ENCODE measurements around the gene LAMA2. TPM values are rescaled to one million over a fixed set of nuclear protein-coding genes. Genes with fewer than 3 reads are reported as not detected.
A peak's percentile ranks its signal among the peaks of the same experiment; 100 is the strongest.

Gene LAMA2
- total and polyA plus RNA-seq, 5 donors from 2014 or later: 0.06 to 0.47 (median 0.09) TPM

- Mint-ChIP-seq H3K4me3 (no peak overlapping the region), H3K36me3 (no peaks in the 10 kb centered on the region), H3K4me1 (no peaks in the 10 kb centered on the region), H3K27ac (no peak overlapping the region), H3K9me3 (peaks cover 0 to 15% (median 2%) of the 10 kb centered on the region in 7 donors), H3K27me3 (no peaks in the 10 kb centered on the region)
- Histone ChIP-seq H3K36me3 (ENCODE audit: control insufficient read depth, insufficient read depth, low read length) (no peaks in the 10 kb centered on the region), H3K4me1 (ENCODE audit: control insufficient read depth, insufficient read depth, low read length, poor library complexity, severe bottlenecking) (no peaks in the 10 kb centered on the region), H3K4me3 (ENCODE audit: low read depth, low read length) (no peak overlapping the region), H3K9me3 (ENCODE audit: control insufficient read depth in 2 of 2, low read length in 2 of 2) (no peaks in the 10 kb centered on the region), H3K27ac (ENCODE audit: insufficient read depth, low read length, poor library complexity, severe bottlenecking) (no peak overlapping the region), H3K27me3 (ENCODE audit: control insufficient read depth, insufficient read depth, low read length) (no peaks in the 10 kb centered on the region)
- DNase-seq: no peak
- no peak for ATAC-seq (ENCODE audit: low read depth in 2 of 2)
Measured at GRCh38 chr6:128857806-128858205, 25.1 kb upstream of the LAMA2 start.

DNA sequence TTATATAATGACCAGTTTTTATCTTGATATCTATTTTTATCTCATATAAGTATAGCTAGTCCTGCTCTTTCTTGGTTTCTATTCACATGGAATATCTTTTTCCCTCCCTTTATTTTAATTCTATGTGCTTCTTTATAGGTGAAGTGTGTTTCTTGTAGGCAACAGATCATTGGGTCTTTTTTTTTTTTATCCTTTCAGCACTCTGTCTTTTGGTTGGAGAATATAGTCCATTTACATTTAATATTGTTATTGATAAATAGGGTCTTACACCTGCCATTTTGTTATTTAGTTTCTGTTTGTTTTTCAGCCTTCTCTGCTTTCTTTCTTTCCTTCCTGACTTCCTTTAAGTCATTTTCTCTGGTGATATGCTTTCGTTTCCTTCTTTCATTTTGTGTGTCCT lies 22.2 kb upstream of the LAMA2 start:
- Histone ChIP-seq H3K27ac (ENCODE audit: insufficient read depth, low read length, poor library complexity, severe bottlenecking) (no peak overlapping the region), H3K36me3 (ENCODE audit: control insufficient read depth, insufficient read depth, low read length) (no peaks in the 10 kb centered on the region), H3K9me3 (ENCODE audit: control insufficient read depth in 2 of 2, low read length in 2 of 2) (no peaks in the 10 kb centered on the region), H3K4me1 (ENCODE audit: control insufficient read depth, insufficient read depth, low read length, poor library complexity, severe bottlenecking) (no peaks in the 10 kb centered on the region), H3K27me3 (ENCODE audit: control insufficient read depth, insufficient read depth, low read length) (no peaks in the 10 kb centered on the region), H3K4me3 (ENCODE audit: low read depth, low read length) (no peak overlapping the region)
- Mint-ChIP-seq H3K27ac (no peak overlapping the region), H3K4me1 (no peaks in the 10 kb centered on the region), H3K27me3 (no peaks in the 10 kb centered on the region), H3K36me3 (no peaks in the 10 kb centered on the region), H3K4me3 (no peak overlapping the region), H3K9me3 (peaks cover 0 to 15% (median 2%) of the 10 kb centered on the region in 7 donors)
- DNase-seq: no peak
- ATAC-seq (ENCODE audit: low read depth in 2 of 2): no peak

DNA sequence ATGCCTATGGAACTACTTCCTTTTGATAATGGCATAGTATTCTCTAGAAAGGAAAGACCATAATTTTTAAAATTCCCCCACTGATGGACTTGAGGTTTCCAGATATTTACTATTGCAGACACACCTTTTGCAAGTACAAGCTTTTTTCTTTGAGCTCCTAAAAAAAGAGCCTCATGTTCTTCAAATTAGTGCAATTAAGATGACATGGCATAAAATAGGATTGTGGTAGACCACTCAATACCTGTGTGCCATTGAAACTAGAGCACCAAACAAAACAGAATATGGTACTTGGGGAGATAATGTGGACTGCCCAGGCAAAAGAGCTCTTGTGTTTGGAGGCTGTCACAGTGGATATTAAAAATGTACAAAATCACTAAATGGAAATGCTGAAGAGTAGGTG lies 19.0 kb upstream of the LAMA2 start:
- Mint-ChIP-seq H3K9me3 (peaks cover 0 to 21% (median 2%) of the 10 kb centered on the region in 7 donors), H3K4me3 (no peak overlapping the region), H3K27ac (no peak overlapping the region), H3K27me3 (no peaks in the 10 kb centered on the region), H3K36me3 (no peaks in the 10 kb centered on the region), H3K4me1 (no peaks in the 10 kb centered on the region)
- H3K4me1 ChIP-seq (ENCODE audit: control insufficient read depth, insufficient read depth, low read length, poor library complexity, severe bottlenecking): no peaks in the 10 kb centered on the region
- H3K9me3 ChIP-seq (ENCODE audit: control insufficient read depth in 2 of 2, low read length in 2 of 2): no peaks in the 10 kb centered on the region
- no peaks in the 10 kb centered on the region for H3K36me3 ChIP-seq (ENCODE audit: control insufficient read depth, insufficient read depth, low read length)
- H3K4me3 ChIP-seq (ENCODE audit: low read depth, low read length): no peak overlapping the region
- DNase-seq (no peak), ATAC-seq (ENCODE audit: low read depth in 2 of 2) (no peak)
- no peak overlapping the region for H3K27ac ChIP-seq (ENCODE audit: insufficient read depth, low read length, poor library complexity, severe bottlenecking)
- no peaks in the 10 kb centered on the region for H3K27me3 ChIP-seq (ENCODE audit: control insufficient read depth, insufficient read depth, low read length)

- Mint-ChIP-seq H3K27me3 (no peaks in the 10 kb centered on the region), H3K4me3 (no peak overlapping the region), H3K4me1 (no peaks in the 10 kb centered on the region), H3K9me3 (peaks cover 0 to 9% (median 1%) of the 10 kb centered on the region in 7 donors), H3K27ac (no peak overlapping the region), H3K36me3 (no peaks in the 10 kb centered on the region)
- ATAC-seq (ENCODE audit: low read depth in 2 of 2) (no peak), DNase-seq (no peak)
- H3K36me3 ChIP-seq (ENCODE audit: control insufficient read depth, insufficient read depth, low read length): no peaks in the 10 kb centered on the region
- H3K27ac ChIP-seq (ENCODE audit: insufficient read depth, low read length, poor library complexity, severe bottlenecking): no peak overlapping the region
- H3K4me3 ChIP-seq (ENCODE audit: low read depth, low read length): no peak overlapping the region
- no peaks in the 10 kb centered on the region for H3K27me3 ChIP-seq (ENCODE audit: control insufficient read depth, insufficient read depth, low read length)
- no peaks in the 10 kb centered on the region for H3K9me3 ChIP-seq (ENCODE audit: control insufficient read depth in 2 of 2, low read length in 2 of 2)
- H3K4me1 ChIP-seq (ENCODE audit: control insufficient read depth, insufficient read depth, low read length, poor library complexity, severe bottlenecking): no peaks in the 10 kb centered on the region
Measured at GRCh38 chr6:128870746-128871145, 12.2 kb upstream of the LAMA2 start.

- Mint-ChIP-seq H3K36me3 (no peaks in the 10 kb centered on the region), H3K4me3 (no peak overlapping the region), H3K4me1 (no peaks in the 10 kb centered on the region), H3K27ac (no peak overlapping the region), H3K27me3 (no peaks in the 10 kb centered on the region), H3K9me3 (peaks cover 0 to 4% (median 0%) of the 10 kb centered on the region in 7 donors)
- no peaks in the 10 kb centered on the region for H3K4me1 ChIP-seq (ENCODE audit: control insufficient read depth, insufficient read depth, low read length, poor library complexity, severe bottlenecking)
- no peak overlapping the region for H3K4me3 ChIP-seq (ENCODE audit: low read depth, low read length)
- H3K27me3 ChIP-seq (ENCODE audit: control insufficient read depth, insufficient read depth, low read length): no peaks in the 10 kb centered on the region
- H3K36me3 ChIP-seq (ENCODE audit: control insufficient read depth, insufficient read depth, low read length): no peaks in the 10 kb centered on the region
- no peak overlapping the region for H3K27ac ChIP-seq (ENCODE audit: insufficient read depth, low read length, poor library complexity, severe bottlenecking)
- ATAC-seq (ENCODE audit: low read depth in 2 of 2) (no peak), DNase-seq (no peak)
- H3K9me3 ChIP-seq (ENCODE audit: control insufficient read depth in 2 of 2, low read length in 2 of 2): no peaks in the 10 kb centered on the region
Measured at GRCh38 chr6:128874863-128875262, 8.1 kb upstream of the LAMA2 start.

DNA sequence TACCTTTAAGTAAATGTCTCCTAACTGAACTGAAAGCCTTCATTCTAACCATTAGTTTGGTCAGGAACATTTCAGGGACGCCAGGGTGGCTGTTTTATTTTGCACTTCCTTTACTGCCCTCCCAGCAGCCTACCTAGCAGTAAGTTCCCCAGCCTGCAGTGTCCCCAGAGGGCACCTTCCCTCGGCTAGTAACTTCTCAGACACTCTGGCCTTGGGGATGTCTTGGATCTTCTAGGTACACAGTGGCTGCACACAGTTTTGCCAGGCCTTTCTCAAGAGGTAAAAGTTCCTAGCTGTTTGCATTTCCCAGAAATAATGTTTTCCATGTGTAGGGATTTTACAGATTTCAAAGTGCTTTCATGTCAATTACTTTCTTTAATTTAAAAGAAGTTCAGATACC lies 378 bp upstream of the LAMA2 start:
- peaks cover 0 to 4% (median under 1%) of the 10 kb centered on the region in 4 donors for H3K4me1 Mint-ChIP-seq
- ATAC-seq (ENCODE audit: low read depth in 2 of 2): peak in 1 of 2 donors; percentile 24
- H3K9me3 ChIP-seq (ENCODE audit: control insufficient read depth in 2 of 2, low read length in 2 of 2): no peaks in the 10 kb centered on the region
- no peaks in the 10 kb centered on the region for H3K4me1 ChIP-seq (ENCODE audit: control insufficient read depth, insufficient read depth, low read length, poor library complexity, severe bottlenecking)
- no peak for DNase-seq
- H3K9me3 Mint-ChIP-seq: peaks cover 0 to 4% (median 0%) of the 10 kb centered on the region in 7 donors
- no peak overlapping the region for H3K27ac ChIP-seq (ENCODE audit: insufficient read depth, low read length, poor library complexity, severe bottlenecking)
- no peak overlapping the region for H3K4me3 ChIP-seq (ENCODE audit: low read depth, low read length)
- H3K27me3 ChIP-seq (ENCODE audit: control insufficient read depth, insufficient read depth, low read length): no peaks in the 10 kb centered on the region
- H3K27me3 Mint-ChIP-seq: peaks cover 15% of the 10 kb centered on the region
- H3K27ac Mint-ChIP-seq: no peak overlapping the region
- no peaks in the 10 kb centered on the region for H3K36me3 ChIP-seq (ENCODE audit: control insufficient read depth, insufficient read depth, low read length)
- H3K36me3 Mint-ChIP-seq: no peaks in the 10 kb centered on the region
- H3K4me3 Mint-ChIP-seq: no peak overlapping the region

- peaks cover 0 to 4% (median under 1%) of the 10 kb centered on the region in 4 donors for H3K4me1 Mint-ChIP-seq
- H3K27me3 Mint-ChIP-seq: peaks cover 15% of the 10 kb centered on the region
Measured at GRCh38 chr6:128883906-128884305, 968 bp downstream of the LAMA2 start.

GRCh38 chr6:128885381-128885780 lies 2.4 kb downstream of the LAMA2 start:
- Histone ChIP-seq H3K27me3 (ENCODE audit: control insufficient read depth, insufficient read depth, low read length) (no peaks in the 10 kb centered on the region), H3K4me1 (ENCODE audit: control insufficient read depth, insufficient read depth, low read length, poor library complexity, severe bottlenecking) (no peaks in the 10 kb centered on the region), H3K27ac (ENCODE audit: insufficient read depth, low read length, poor library complexity, severe bottlenecking) (no peak overlapping the region), H3K4me3 (ENCODE audit: low read depth, low read length) (no peak overlapping the region), H3K9me3 (ENCODE audit: control insufficient read depth in 2 of 2, low read length in 2 of 2) (no peaks in the 10 kb centered on the region), H3K36me3 (ENCODE audit: control insufficient read depth, insufficient read depth, low read length) (no peaks in the 10 kb centered on the region)
- Mint-ChIP-seq H3K27me3 (peaks cover 15% of the 10 kb centered on the region), H3K27ac (no peak overlapping the region), H3K4me3 (no peak overlapping the region), H3K9me3 (peaks cover 0 to 4% (median 0%) of the 10 kb centered on the region in 7 donors), H3K4me1 (peaks cover 0 to 4% (median under 1%) of the 10 kb centered on the region in 4 donors), H3K36me3 (no peaks in the 10 kb centered on the region)
- ATAC-seq (ENCODE audit: low read depth in 2 of 2) (no peak), DNase-seq (no peak)

More at GRCh38 chr6:128883906-128884305, 968 bp downstream of the LAMA2 start:
- Mint-ChIP-seq H3K36me3 (no peaks in the 10 kb centered on the region), H3K9me3 (peaks cover 0 to 4% (median 0%) of the 10 kb centered on the region in 7 donors), H3K27ac (no peak overlapping the region), H3K4me3 (no peak overlapping the region)
- ATAC-seq (ENCODE audit: low read depth in 2 of 2) (no peak), DNase-seq (no peak)
- no peaks in the 10 kb centered on the region for H3K36me3 ChIP-seq (ENCODE audit: control insufficient read depth, insufficient read depth, low read length)
- H3K4me1 ChIP-seq (ENCODE audit: control insufficient read depth, insufficient read depth, low read length, poor library complexity, severe bottlenecking): no peaks in the 10 kb centered on the region
- no peak overlapping the region for H3K4me3 ChIP-seq (ENCODE audit: low read depth, low read length)
- no peaks in the 10 kb centered on the region for H3K27me3 ChIP-seq (ENCODE audit: control insufficient read depth, insufficient read depth, low read length)
- H3K9me3 ChIP-seq (ENCODE audit: control insufficient read depth in 2 of 2, low read length in 2 of 2): no peaks in the 10 kb centered on the region
- no peak overlapping the region for H3K27ac ChIP-seq (ENCODE audit: insufficient read depth, low read length, poor library complexity, severe bottlenecking)
